Measurements from ENCODE around the gene HMGCS2.

Gene HMGCS2

GRCh38 chr1:119768778-119769177 is at the start of gene HMGCS2:
HMGCS2 (minus strand) TSS chr1:119768905; CDS start chr1:119768844, 61 bp downstream.
- no peak for DNase-seq

DNA sequence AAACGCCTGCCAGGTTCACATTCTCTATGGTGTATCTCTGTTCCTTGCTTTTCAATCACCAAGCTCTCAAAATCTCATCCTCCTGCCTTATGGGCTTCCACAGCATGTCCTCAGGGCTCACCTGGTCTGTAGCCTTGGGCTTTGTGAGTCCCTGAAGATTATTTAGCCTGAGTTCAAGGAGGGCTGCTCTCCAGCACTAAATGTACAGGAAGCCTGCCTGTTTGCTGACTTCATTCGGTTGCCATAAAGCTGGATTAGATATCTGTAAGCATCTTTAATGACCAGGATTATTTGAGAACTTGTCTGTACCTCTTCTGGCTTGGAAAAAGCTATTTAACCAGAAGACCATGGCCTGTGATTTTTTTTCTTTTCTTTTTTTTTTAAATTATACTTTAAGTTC is 49.5 kb upstream of the HMGCS2 start:
- DNase-seq = no peak

- peak; percentile 35 for DNase-seq
Measured at GRCh38 chr1:119816407-119816806, 47.7 kb upstream of the HMGCS2 start.

GRCh38 chr1:119815928-119816327 is 47.2 kb upstream of the HMGCS2 start:
- DNase-seq = no peak

DNA sequence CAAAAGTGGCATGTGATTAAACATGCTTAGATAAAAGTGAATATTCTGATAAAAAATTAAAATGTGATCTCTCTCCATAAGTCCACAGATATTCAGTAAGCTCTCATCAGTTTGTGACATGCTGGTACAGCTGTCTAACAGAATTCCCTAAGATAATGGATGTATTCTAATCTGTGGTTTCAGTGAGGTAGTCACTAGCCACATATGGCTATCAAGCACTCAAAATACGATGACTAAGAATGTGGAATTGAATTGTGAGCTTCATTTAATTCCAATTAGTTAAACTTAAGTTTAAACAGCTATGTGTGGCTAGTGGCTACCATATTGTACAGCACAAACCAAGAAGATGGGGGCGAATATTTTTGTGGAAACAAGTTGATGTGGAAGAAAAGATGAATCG is 46.7 kb upstream of the HMGCS2 start:
- DNase-seq = peak; percentile 46

DNA sequence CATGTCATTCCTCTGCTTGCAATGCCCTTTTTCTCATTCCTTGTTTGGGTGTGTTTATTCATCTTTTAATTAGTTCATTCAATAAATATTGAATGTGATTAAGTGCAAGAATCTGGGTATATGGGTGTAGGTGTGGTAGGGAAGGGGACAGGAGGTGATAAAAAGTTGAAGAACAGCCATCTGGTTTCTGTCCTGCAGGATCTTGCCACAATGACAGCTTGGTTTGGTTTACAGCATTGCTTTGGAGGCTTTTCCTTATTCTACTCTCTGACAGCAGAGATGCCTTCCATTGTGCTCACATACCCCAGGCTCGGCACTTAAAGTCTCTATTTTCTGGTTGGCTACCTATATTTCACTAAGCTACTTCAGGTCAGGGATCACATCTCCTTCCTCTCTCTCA is 45.6 kb upstream of the HMGCS2 start:
- DNase-seq = no peak

GRCh38 chr1:119811985-119812557 is 43.4 kb upstream of the HMGCS2 start:
- DNase-seq = no peak

- no peak for DNase-seq
Measured at GRCh38 chr1:119811387-119811786, 42.7 kb upstream of the HMGCS2 start, which contains the start of gene REG4. REG4 (minus strand) TSS chr1:119811460; CDS start chr1:119808769, 2,691 bp downstream.

DNA sequence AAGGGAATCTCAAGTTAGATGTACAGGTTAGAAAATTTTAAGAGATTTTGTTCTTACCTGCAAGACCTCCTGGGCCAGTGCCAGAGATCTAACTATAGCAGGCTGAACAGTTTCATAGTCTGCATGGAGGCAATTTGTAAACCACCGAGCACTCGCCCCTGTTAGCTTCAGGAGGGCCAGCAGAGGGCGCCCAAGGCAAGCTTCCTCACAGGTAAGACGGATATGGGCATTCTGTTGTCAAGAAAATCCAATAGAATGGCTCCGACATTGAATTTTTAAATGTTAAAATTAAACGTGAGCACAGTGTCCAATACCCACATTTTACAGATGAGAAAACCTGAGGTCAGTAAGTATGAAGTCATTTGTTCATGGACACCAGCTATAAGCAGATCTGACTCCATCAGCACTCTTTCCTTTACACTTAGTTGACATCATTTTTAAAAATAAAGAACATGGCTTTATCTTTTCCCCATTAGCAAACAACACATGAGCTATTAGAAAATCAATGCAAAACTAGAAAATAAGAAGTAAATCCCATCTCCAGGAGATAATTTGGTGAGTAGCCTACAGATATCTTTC is 40.4 kb upstream of the HMGCS2 start:
- no peak for DNase-seq

GRCh38 chr1:119808491-119808890 is 39.8 kb upstream of the HMGCS2 start:
- DNase-seq = no peak

- DNase-seq = no peak
Measured at GRCh38 chr1:119806489-119806888, 37.8 kb upstream of the HMGCS2 start.

GRCh38 chr1:119805746-119806145 is 37.0 kb upstream of the HMGCS2 start:
- DNase-seq = no peak

GRCh38 chr1:119805247-119805646 is 36.5 kb upstream of the HMGCS2 start:
- DNase-seq = no peak

GRCh38 chr1:119799599-119800177 is 31.0 kb upstream of the HMGCS2 start:
- no peak for DNase-seq

GRCh38 chr1:119799003-119799402 is 30.3 kb upstream of the HMGCS2 start:
- DNase-seq = no peak

GRCh38 chr1:119797606-119798005 is 28.9 kb upstream of the HMGCS2 start:
- DNase-seq = no peak

- no peak for DNase-seq
Measured at GRCh38 chr1:119797162-119797561, 28.5 kb upstream of the HMGCS2 start.

DNA sequence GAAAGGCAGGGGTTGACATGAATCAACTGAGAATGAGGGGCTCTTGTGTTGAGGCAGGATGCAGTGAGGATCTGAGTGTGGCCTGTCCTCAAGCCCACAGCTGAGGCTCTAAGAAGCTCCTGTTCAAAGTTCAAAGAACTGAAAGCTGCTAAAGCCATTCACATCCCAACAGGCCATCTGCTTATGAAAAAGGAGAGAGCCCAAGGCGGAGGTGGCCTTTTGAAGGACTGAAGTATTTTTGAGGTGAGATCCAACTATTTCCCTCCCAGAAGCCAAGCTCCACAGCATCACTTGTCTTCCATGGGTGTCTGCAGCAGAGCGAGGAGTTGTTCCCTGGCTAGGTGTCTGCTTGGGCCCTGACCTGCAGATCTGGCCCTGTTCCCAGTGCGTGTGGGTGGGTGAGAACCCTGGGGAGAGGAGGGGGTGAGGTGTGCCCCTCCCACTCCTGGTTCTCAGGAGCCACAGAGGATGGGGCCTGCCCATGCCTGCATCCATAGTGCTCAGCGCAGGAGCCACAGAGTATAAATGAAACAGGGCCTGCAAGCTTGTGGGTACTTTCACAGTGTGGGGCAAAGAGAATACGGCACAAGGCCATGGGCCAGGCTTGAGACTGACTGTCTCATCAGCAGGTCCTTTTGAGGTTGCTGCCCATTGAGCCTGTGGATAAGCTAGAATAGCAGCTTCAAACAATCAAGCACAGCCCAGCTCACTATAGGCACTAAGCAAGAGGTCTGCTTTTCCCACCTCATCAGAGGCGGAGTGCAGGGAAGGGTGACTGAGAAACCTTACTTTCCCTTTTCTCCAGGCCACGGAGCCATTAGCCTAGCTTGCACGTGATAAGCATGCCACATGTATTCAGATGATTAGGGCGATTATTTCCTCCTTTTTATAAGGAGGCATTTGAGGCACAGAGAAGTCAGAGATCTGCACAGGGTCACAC is 26.8 kb upstream of the HMGCS2 start:
- DNase-seq = no peak

- no peak for DNase-seq
Measured at GRCh38 chr1:119794876-119795240, 26.2 kb upstream of the HMGCS2 start.

GRCh38 chr1:119794230-119794875 is 25.6 kb upstream of the HMGCS2 start:
- no peak for DNase-seq

DNA sequence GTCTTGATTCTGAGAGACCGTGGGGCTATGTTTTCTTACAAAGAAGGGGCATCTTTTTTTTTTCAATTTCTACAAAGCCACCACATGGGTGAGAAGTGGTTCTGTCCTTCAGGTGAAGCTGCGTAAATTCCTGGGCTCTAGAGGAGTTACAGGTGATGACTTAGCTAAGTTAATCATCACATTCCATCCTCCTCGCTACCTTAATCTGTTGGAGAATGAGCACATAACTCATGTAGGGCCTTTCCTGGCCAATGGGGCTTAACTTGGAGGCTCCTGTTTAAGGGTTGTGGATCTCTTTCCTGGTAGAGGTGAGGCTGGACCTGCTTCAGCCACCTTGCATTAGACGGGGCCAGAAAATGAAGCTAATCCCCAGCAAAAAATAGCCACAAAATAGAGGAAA is 22.7 kb upstream of the HMGCS2 start:
- DNase-seq = no peak

DNA sequence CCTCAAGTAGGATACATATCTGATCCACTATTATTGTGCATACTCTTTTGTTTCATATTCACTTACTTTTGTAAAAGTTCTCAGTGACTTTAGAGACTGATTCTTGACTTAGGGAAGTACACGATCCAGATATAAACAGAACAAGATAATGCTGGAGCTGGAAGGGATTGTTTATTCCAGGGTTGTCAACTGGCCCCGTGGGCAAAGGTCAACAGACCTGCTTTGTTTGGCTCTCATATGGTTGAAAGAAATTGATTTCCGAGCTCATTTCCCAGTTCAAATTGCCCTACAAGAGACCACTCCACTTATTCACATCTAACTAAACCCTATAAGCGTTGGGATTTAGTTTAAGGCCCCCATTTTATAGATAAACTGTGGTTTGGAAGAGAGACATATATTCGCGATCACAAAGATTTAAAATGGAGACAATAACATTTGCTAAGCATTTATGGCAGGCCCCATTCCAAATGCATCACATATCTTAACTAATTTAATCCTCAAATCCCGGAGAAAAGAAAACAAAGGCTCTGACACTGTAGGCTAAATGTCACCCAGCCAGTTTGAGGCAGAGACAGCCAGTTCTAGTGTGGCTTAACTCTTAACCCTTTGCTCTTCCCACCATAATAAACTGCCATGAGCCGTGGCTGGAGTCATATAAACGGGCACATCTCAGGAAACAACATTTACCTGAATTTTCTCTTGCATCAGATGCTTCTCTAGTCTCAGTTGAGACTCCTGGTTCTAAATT is 21.9 kb upstream of the HMGCS2 start:
- no peak for DNase-seq

Data from NCI-H226 (cell line).